GM18517 (cell line): Measurements from ENCODE around the gene CEP68.
"Not testable (repeated sequence)": the region's sequence is repeated elsewhere in the genome, so short reads cannot be mapped to it uniquely, and the experiment has no call there.

Experiments used
- ATAC-seq: cut with Tn5 transposase; IDR thresholded peaks from one replicate; pipeline ENCODE4 v1.9.1; 2021; ENCODE audit warnings: mild to moderate bottlenecking, moderate library complexity; ENCODE audit not compliant: unreplicated experiment

Gene CEP68, protein sequence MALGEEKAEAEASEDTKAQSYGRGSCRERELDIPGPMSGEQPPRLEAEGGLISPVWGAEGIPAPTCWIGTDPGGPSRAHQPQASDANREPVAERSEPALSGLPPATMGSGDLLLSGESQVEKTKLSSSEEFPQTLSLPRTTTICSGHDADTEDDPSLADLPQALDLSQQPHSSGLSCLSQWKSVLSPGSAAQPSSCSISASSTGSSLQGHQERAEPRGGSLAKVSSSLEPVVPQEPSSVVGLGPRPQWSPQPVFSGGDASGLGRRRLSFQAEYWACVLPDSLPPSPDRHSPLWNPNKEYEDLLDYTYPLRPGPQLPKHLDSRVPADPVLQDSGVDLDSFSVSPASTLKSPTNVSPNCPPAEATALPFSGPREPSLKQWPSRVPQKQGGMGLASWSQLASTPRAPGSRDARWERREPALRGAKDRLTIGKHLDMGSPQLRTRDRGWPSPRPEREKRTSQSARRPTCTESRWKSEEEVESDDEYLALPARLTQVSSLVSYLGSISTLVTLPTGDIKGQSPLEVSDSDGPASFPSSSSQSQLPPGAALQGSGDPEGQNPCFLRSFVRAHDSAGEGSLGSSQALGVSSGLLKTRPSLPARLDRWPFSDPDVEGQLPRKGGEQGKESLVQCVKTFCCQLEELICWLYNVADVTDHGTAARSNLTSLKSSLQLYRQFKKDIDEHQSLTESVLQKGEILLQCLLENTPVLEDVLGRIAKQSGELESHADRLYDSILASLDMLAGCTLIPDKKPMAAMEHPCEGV

DNA sequence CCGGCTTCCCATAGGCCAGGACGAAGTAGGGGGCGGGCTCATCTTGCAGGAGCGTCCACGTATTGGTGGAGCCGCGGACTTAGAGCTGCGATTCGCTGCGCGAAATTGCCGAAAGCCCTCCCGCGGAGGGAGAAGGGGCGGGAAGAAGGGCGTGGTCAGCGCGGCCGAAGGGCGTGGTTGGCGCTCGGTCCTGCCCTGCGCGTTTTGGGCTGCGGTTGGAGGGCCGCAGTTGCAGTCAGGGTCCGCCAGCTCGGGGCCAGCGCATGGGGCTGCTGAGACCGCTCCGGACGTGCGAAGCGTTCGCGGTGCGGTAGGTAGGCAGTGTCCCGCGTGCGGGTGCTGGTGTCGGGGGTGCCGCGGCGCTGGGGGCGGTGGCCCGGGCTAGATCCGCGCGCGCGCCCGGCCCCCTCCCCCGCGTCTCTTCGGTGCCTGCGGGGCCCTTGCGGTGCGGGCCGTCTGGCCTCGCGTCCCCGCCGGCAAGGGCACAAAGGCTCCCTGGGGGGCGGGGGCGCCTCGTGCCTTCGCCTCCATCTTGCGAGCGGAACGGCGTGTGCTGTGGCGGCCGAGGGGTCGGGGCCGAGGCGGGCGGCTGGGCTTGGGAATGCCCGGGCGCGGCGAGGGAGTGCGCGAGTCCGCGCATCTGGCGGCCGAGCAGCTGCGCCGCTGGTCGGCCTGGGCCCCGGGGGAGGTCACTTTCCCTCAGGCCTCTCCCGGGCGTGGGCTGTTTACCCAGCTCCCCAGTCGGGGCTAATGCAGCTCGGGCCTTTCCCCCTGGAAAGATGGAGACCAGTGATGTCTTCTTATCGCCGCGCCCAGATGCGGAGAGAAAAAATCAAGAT is at the start of gene CEP68:
Gene CEP68 (plus strand): TSS at position 202 of the 839 bp plus-strand sequence. CDS start 13,029 bp downstream, outside the sequence.
- ATAC-seq = peak; percentile 75

DNA sequence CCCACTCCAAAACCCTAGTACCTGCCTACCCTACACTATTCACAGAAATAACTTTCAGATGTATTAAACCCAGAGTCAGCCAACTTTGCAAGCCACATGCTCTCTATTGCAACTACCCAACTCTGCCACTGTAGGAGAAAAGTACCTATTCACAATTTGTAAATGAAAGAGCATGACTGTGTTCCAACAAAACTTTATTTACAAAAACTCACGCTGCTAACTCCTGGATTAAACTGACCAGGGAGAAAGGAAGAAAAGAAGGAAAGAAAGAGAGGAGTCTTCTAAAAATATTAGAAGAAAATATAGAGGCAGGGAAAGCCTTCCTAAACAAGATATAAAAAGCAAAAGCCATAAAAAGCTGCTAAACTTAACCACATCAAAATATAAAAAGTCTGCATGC is 42.4 kb upstream of the CEP68 start:
- ATAC-seq = no peak

DNA sequence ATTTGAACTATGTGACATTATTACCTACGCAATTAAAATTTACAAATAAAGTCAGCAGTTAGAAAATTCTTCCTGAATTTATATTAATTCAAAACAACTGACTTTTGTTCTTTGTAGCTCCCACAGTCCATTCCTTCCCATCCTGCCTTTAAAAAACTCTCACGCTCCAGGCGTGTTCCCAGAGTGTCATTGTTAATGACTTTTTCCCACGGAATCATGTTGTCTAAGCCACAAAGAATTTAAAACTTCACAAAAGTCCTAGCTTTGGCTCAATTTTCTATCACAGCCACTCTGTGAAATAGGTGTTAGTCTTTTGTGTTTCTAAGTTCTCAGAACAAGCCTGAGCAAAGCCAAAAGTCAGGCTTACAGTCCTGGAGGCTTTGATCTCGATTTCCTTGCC is 40.5 kb upstream of the CEP68 start:
- no peak for ATAC-seq

DNA sequence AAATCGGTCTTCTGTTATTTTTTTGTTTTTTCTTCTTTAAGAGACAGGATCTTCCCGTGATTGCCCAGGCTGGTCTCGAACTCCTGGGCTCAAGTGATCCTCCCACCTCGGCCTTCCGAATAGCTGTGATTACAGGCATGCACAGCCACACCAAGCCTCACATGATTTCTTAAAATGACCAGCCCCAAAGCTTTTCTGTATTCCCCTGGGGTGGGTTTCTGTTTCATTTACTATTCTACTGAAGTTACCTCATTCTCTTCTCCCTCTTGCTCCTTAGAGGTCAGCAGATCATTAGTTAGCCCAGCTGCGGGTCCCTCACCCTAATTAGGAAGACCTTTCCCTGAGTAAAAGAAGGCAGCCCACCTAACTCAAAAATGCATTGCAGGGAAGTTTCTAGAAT is 39.4 kb upstream of the CEP68 start:
- ATAC-seq = no peak

DNA sequence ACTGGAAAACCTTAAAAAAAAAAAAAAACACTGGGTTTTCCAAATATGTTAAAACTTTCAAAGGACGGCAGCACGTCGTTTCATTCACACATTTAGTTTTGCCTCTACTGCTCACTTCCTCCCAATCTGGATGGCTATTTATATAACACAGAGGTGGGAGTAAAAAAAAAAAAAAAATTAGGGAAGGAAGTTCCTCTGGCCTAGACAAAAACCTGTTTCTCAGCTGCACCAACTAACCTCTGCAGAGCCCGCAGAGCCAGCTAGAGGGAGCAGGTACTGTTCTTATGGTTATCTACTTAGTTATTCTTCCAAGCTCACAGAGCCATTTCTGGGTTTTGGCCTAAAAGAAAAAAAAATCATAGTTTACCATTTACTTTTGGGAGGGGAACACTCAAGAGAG is 38.9 kb upstream of the CEP68 start:
- ATAC-seq = no peak

DNA sequence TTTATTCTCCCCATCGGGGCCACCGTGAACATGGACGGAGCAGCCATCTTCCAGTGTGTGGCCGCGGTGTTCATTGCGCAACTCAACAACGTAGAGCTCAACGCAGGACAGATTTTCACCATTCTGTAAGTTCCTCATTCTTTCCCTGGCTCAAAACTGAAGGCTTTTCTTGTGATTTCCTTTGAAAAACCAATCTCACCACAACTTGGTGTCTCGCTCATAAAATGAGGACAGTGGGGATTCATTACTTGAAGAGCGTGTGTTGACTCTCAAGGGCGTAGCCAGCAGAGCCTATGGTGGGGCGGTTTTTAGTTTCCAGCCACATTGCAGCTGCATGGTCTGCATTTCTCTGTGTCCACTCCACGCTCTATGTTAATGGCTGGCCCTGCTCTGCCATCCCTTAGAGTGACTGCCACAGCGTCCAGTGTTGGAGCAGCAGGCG is 38.1 kb upstream of the CEP68 start:
- ATAC-seq = no peak

DNA sequence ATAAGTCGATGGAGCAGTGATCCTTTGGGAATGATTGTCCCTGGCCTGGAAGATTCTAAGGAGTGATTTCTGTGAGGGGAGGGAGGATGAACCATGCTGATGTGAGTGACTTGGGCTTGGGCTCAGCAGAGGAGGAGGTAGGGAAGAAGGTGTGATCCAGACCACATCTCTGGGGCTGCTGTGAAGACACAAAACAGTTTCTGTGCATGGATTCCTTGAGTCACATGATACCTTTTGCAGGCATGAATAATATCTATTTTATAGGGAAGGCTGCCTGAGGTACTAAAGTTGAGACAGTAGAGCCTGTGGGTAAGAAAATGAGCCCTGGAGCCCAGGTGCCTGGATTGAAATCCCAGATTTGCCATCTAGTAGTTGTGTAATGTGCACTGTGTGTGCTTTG is 37.2 kb upstream of the CEP68 start:
- ATAC-seq = no peak

DNA sequence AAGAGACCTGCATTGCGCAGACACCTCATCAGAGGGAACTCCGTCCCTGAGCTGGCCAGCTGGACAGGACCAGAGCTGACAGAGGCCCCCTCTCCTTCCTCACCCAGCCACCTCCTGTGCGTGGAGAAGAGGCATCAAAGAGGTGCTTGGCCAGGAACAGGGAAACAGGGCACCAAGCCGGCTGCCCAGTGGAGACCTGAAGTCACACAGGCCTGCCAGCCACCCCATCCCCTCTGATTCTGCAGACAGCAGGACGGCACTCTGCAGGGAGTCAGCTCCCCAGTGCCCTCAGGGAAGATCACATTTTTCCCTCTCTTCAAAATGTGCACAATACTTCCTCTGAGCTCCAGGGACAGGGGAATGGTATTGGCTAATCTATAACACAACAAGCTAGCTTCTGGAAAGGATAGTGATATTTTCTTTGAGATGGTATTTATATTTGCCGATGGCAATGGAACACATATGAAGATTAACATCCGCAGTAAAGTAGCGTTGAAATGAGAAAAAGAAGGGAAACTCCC is 36.5 kb upstream of the CEP68 start:
- no peak for ATAC-seq

DNA sequence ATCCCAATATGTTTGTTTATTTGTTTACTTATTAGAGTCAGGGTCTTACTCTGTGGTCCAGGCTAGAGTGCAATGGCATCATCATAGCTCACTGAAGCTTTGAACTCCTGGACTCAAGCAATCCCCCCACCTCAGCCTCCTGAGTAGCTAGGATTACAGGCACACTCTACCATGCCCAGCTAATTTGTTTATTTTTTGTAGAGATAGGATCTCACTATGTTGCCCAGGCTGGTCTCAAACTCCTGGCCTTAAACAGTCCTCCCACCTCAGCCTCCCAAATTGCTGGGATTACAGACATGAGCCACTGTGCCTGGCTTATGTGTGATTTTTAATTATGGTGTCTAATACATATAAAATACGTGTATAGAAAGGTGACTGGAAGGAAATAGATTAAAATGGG is 36.0 kb upstream of the CEP68 start:
- not testable (repeated sequence) for ATAC-seq

DNA sequence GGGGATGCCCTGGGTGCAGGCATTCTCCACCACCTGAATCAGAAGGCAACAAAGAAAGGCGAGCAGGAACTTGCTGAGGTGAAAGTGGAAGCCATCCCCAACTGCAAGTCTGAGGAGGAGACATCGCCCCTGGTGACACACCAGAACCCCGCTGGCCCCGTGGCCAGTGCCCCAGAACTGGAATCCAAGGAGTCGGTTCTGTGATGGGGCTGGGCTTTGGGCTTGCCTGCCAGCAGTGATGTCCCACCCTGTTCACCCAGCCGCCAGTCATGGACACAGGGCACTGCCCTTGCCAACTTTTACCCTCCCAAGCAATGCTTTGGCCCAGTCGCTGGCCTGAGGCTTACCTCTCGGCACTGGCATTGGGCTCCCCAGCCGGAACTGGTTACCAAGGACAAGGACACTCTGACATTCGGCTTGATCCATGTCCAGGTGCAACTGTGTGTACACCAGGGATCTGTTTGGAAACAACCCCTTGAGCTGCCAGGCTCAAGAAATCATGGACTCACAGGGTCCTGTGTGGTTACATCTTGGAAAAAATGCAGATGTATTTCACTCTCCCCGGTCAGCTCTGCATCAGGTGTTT is 35.2 kb upstream of the CEP68 start:
- no peak for ATAC-seq

DNA sequence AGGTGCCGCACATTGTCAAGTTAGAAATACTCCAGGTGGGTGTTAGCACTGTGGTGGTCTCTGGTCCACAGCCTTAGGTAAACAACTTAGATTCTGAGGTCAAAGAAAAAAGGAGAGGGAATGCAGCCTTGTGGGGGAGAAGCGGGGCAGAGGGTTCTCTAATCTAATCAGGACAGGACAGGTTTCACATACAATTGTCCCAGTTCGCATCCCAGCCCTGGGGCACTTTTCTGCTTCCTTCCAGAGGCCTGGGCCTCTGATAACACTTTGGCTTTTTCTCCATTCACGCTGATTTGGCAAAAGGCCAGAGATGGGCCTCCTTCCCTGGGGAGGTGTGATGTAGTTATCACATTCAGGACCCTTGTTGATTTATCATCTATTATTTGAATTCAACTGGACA is 34.5 kb upstream of the CEP68 start:
- no peak for ATAC-seq

DNA sequence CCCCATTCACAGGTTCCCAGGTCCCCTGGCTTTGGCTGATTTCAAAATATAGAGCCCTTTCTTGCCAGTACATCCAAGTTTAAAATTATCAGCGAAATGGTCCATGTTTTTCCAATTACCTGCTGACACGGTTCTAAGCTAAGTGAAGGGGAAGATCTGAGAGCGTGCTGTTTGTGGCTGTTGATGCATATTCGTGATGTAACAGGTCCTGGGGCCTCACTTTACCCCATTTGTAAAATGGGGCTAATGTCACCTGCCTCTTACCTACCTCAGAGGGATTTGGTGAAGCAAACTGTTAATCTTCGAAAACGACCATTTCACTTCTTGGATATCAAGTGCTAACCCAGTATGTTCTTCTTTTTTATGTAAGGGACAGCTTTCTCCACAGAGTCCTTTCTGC is 34.0 kb upstream of the CEP68 start:
- ATAC-seq = no peak

DNA sequence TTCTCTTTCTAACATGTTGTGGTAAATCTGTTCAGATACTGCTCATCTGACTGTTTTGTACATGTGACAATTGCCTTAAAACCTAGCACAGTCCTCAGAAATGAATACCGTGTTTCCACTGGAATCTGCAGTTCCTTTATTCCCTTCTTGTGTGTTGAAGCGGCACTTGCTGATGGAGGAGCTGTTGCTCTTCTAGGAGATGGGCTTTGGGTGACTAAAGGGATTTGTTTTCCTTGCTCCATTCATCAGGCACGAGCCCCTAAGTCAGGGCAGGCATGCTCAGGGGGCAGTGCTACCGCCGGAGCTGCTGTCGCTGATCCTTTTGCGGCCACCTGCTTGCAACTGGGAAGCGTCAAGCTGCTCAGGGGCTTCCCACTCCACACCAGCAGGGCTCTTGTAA is 32.5 kb upstream of the CEP68 start:
- no peak for ATAC-seq

DNA sequence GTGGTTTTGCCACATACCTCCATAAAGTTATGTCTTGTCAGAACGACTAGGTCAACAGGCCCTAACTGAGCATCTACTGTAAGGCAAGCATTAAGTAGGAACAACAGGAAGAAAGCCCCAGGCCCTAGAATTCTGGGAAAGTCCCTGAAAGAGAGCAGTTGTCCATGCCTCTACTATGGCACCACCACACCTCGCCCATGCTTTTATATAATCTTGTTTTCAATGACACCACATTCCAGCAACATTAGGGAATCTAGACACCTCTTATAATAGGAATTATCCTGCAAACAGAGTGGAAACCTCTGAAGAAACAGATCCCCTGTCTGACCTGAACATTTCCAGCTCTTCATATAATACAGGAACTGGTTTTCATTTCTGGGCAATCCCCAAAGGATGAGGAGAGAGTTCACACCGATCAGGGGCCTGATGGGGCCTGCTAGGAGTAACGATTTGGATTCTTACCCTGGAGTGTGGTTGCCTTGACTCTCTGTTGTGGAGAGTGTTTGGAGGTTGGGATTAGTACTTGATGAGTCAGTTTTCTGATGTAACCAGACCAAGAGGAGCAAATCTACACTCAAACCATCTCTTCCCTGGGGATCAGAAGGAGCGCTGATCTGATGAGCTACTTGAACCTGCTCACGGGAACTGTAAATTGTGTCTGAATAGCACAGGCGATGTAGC is 31.9 kb upstream of the CEP68 start:
- ATAC-seq = no peak

DNA sequence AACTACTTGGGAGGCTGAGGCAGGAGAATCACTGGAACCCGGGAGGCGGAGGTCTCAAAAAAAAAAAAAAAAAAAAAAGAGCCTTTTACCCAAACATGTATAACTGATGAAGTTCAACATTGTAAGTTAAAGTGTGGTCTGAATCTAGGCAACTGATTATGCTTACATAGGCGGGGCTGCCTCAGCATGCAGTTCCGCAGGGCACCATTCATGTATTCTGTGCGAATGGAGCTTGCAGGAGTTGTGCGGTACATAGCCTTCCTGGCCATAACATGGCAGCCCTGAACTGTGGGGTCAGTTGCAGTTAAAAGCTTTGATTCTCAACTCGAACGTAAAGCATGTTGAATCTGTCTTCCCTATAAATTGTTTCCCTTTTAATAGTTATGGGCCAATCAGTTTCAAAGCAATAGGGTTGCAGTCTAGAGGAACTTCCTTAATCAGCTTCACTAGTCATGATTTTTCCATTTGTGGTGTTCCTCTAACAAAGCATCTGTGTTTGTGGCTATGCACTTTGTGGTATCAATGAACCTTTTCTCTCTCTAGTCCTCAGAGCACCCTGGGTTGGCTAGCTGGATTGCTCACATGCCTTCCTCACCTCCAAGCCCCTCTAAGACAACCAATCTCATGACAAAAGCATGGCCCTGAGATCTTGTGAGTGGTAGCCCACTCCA is 30.6 kb upstream of the CEP68 start:
- no peak for ATAC-seq

DNA sequence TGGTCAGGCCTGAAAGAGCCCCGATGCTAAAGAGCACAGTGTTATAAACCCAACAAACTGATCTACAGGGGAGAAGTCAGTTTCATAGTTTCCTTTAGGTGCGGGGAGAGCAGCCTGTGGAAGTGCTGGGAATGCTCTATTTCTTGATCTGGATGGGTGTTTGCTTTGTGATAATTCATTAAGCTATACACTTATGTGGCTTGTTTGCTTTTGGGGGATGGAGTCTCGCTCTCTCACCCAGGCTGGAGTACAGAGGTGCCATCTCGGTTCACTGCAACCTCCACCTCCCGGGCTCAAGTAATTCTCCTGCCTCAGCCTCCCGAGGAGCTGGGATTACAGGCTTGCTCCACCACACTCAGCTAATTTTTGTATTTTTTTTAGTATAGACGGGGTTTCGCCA is 30.1 kb upstream of the CEP68 start:
- ATAC-seq = no peak

DNA sequence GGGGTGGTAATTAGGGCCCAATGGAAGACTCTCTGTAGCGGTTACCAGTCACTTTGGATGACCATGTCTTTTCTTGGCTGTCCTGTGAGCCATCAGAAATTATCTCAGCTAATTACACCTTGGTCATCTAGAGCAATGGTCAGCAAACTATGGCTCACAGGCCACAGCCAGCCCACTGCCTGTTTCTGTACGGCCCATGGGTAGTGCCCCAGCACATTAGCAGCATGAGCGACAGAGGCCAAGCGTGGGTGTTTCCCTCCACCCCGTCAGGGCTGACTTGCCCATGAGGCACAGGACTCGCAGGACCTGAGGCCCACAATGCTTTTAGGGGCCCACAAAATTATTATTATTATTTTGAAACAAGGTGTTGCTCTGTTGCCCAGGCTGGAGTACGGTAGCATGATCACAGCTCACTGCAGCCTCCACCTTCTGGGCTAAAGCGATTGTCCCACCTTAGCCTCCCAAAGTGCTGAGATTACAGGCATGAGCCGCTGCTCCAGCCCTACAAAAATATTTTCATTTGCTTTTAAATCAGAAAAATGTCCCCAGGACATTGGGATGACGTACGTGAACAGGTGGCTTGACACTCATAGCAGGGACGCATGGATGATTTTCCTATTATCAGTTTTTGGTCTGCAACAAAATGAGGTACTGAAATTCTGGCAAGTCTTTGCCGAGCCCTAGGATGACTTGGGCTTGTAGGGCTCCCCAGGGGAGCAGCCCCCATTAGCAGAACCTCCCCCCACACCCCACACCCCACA is 29.3 kb upstream of the CEP68 start:
- ATAC-seq = no peak

DNA sequence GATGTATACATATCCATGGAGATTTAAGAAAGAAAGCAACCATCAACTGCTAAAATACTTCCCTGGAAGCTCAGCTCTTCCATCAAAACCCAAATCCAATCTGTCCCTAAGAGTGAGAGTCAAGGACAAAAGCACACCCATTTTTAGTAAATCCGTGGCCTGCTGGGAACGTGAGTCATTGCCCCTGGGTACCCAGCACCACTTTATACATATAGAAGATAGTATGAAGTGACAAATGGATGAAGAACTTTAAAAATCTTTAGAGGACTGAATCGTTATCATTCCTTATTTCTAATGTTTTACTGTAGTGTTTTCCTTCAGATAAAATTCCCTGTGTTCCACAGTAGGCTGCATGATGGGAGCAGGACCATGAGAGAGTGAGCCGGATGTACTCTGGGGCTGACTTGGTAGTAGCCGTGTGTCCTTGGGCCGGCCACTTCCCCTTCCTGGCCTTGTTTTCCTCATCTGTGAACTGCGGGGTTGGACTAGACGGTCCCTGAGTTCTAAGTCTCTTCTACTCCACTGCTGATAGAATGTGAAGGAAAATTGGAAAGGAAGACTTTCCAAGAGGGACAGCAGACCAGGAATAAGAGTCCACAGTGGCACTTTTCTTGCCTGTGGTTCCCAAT is 28.5 kb upstream of the CEP68 start:
- ATAC-seq = no peak
